Spinal cord (tissue), 10 donors: Measurements from ENCODE around the gene TMEM198. TPM values are rescaled to one million over a fixed set of nuclear protein-coding genes. Genes with fewer than 3 reads are reported as not detected.

ENCODE experiments used
- DNase-seq, 6 donors: peaks; one replicate each; pipeline versions ENCODE4 v3.0.0 to v3.0.0-alpha.2; 2013 to 2015; ENCODE audit warnings: low spot score in 6 of 6, low read depth in 4 of 6
- H3K27ac ChIP-seq: one replicate; pipeline ENCODE4 v1.5.1; 2013; ENCODE audit warnings: low read depth, low read length, control low read depth
- H3K27me3 ChIP-seq: one replicate; pipeline ENCODE4 v1.6.1; 2013; ENCODE audit warnings: low read length; ENCODE audit not compliant: control insufficient read depth, insufficient read depth
- H3K36me3 ChIP-seq: one replicate; pipeline ENCODE4 v1.6.1; 2013; ENCODE audit warnings: low read length; ENCODE audit not compliant: control insufficient read depth, insufficient read depth
- H3K4me1 ChIP-seq: one replicate; pipeline ENCODE4 v1.6.1; 2013; ENCODE audit warnings: low read length; ENCODE audit not compliant: control insufficient read depth, insufficient read depth
- H3K4me3 ChIP-seq: one replicate; pipeline ENCODE4 v1.5.1; 2013; ENCODE audit warnings: low read depth, low read length, control low read depth
- H3K9me3 ChIP-seq: one replicate; pipeline ENCODE4 v1.6.1; 2013; ENCODE audit warnings: low read length; ENCODE audit not compliant: control insufficient read depth, insufficient read depth
- WGBS: methylation state at CpG from one replicate; pipeline ENCODE4 v1.1.5; 2013; ENCODE audit warnings: missing lambda C conversion rate; ENCODE audit not compliant: insufficient coverage; 5-methylcytosine and 5-hydroxymethylcytosine counted together
- polyA plus RNA-seq, 2 donors: library from polyadenylated mRNA; unstranded; fragments of 120-200 nt; gene quantifications; one replicate each; pipeline ENCODE4 v1.2.1, GENCODE V29; 2013; ENCODE audit not compliant: insufficient read length in 2 of 2
- total RNA-seq, 2 donors: library from RNA; depleted of rRNA in 1 of 2; stranded (reverse); fragments of 120-200 nt in 1 of 2; fragments of >200 nt in 1 of 2; gene quantifications; one replicate each; pipeline versions ENCODE4 v1.2.3 to v1.2.4, GENCODE V29; 2013 to 2014
- donor health status: healthy.

Gene TMEM198
- total and polyA plus RNA-seq, 4 donors: 4.7 to 19.0 (median 12.0) TPM

DNA sequence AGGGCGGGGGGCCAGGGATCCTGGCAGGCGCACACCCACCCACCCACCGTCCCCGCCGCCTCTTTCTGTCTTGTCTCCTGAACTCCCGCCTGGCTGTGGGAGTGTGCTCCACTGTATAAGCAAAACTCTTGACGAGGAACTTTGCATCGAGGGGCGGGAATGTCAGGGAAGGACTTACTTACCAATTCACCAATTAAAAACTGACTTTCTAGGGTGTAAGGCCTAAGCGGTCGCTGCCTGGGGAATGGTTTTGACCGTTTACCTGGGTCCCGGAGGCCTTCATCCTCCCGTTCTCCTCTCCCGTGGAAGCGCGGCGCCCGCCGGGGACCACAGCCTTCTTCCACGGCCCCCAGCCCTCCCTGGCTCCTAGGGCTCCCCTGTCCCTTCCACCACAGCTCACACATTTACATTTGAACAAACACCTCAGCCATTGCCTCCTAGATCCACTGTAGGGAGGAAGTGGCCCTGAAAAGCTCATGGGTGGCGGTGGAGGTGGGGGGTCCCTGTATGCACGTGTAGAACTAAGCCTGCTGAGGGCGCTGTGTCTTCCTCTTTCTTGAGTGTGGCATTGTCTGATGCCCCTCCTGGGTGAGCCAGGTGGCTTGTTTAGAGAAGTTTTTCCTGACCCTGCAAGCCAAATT is 20.7 kb upstream of the TMEM198 start:
- Histone ChIP-seq H3K27me3 (peaks cover 3% of the 10 kb centered on the region), H3K4me1 (peaks cover 74% of the 10 kb centered on the region), H3K27ac (no peak overlapping the region), H3K9me3 (no peaks in the 10 kb centered on the region), H3K36me3 (peaks cover 4% of the 10 kb centered on the region), H3K4me3 (peak overlapping the region; percentile 16)
- 28% methylated on average over 21 of the region's 24 CpGs for WGBS
- DNase-seq: peak in 1 of 6 donors; percentile 57

DNA sequence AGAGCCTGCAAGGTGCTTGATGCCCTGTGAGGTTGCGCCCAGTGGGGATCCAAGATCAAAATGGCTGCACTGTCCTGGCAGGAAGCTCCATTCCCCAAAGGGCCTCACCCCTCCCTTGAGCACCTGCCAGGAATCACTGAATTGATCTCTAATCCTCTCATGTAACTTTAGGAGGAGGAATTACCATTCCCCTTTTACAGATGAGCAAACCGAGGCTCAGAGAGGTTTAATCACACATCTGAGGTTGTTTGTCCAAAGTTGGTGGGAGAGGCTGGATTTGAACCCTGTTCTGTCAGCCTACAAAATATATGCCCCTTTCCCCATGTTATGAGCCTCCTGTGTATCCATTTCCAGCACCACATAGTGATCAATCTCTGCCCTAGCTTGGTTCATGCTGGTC is 19.0 kb upstream of the TMEM198 start:
- Histone ChIP-seq H3K27me3 (peaks cover 14% of the 10 kb centered on the region), H3K4me3 (no peak overlapping the region), H3K4me1 (peaks cover 64% of the 10 kb centered on the region), H3K9me3 (no peaks in the 10 kb centered on the region), H3K36me3 (peaks cover 4% of the 10 kb centered on the region), H3K27ac (no peak overlapping the region)
- WGBS: 100% methylated on average over 1 of the region's 2 CpGs
- DNase-seq: no peak

GRCh38 chr2:219525533-219526232 is 18.1 kb upstream of the TMEM198 start:
- no peak for DNase-seq
- H3K36me3 ChIP-seq: no peaks in the 10 kb centered on the region
- H3K4me1 ChIP-seq: peaks cover 62% of the 10 kb centered on the region
- WGBS: 66% methylated on average over 7 of the region's 9 CpGs
- peaks cover 19% of the 10 kb centered on the region for H3K27me3 ChIP-seq
- no peak overlapping the region for H3K27ac ChIP-seq
- no peak overlapping the region for H3K4me3 ChIP-seq
- no peaks in the 10 kb centered on the region for H3K9me3 ChIP-seq

DNA sequence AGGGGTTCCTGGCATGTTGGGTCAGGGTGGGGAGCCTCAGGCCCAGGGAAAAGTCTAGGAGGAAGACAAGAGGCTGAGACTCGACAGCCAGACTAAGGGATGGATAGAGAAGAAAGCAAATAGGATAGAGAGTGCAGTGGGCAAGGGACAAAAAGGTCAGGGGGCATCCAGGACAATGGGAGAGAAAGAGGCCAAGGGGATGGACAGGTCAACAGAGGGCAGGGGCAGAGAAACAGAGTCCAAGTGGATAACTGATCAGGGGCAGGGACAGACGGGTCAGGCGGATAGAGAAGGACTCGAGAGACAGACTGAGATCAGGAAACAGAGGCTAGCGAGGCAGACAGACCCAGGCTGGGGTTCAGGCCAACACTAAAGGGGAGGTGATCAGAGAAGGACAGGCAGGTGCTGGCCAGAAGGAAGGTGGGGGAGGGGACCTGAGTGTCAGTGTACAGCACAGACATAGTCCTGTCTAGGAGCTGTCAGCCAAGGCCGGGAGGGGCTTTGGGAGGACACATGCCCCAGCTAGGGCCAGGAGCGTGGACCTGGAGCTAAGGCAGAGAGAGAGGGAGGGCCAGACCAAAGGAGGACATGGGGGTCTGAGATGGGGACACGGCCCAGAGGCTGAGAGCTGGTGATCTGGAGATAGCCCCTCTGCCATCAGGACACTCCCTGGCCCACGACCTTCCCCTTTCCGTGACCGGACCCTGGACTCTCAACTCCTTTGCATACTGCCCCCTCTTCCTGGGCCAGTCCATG is 17.3 kb upstream of the TMEM198 start:
- H3K27me3 ChIP-seq: peaks cover 19% of the 10 kb centered on the region
- no peak for DNase-seq
- H3K4me3 ChIP-seq: no peak overlapping the region
- no peak overlapping the region for H3K27ac ChIP-seq
- H3K9me3 ChIP-seq: no peaks in the 10 kb centered on the region
- no peaks in the 10 kb centered on the region for H3K36me3 ChIP-seq
- peaks cover 53% of the 10 kb centered on the region for H3K4me1 ChIP-seq
- WGBS: 70% methylated on average over 10 of the region's 11 CpGs

- DNase-seq: peak in 1 of 6 donors; percentile 27
- H3K36me3 ChIP-seq: peaks cover 4% of the 10 kb centered on the region
- no peak overlapping the region for H3K4me3 ChIP-seq
- WGBS: 26% methylated on average over 5 of the region's 6 CpGs
- no peak overlapping the region for H3K27ac ChIP-seq
- peaks cover 21% of the 10 kb centered on the region for H3K27me3 ChIP-seq
- H3K9me3 ChIP-seq: no peaks in the 10 kb centered on the region
- H3K4me1 ChIP-seq: peaks cover 48% of the 10 kb centered on the region
Measured at GRCh38 chr2:219527076-219527394, 16.8 kb upstream of the TMEM198 start.

DNA sequence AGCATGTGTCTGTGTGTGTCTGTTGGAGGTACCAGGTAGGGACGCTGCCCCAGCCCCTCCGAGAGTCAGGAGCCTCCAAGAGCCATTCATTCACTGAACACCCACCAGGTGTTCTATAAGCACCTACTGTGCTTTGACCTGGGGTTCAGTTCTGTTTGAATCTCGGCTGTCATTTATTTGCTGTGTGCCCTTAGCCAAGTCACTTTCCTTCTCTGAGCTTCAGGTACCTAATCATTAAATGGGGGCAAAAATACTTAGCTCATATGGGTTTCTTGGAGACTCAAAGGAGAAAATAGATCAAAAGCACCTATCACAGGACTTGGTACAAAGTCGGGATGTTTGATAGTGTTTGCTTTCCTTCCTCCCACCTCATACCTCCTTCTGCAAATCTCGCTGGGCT is 16.4 kb upstream of the TMEM198 start:
- H3K36me3 ChIP-seq: peaks cover 7% of the 10 kb centered on the region
- no peak for DNase-seq
- H3K27ac ChIP-seq: no peak overlapping the region
- peaks cover 21% of the 10 kb centered on the region for H3K27me3 ChIP-seq
- WGBS: 50% methylated on average over 2 of the region's 5 CpGs
- H3K9me3 ChIP-seq: no peaks in the 10 kb centered on the region
- peaks cover 44% of the 10 kb centered on the region for H3K4me1 ChIP-seq
- H3K4me3 ChIP-seq: no peak overlapping the region

DNA sequence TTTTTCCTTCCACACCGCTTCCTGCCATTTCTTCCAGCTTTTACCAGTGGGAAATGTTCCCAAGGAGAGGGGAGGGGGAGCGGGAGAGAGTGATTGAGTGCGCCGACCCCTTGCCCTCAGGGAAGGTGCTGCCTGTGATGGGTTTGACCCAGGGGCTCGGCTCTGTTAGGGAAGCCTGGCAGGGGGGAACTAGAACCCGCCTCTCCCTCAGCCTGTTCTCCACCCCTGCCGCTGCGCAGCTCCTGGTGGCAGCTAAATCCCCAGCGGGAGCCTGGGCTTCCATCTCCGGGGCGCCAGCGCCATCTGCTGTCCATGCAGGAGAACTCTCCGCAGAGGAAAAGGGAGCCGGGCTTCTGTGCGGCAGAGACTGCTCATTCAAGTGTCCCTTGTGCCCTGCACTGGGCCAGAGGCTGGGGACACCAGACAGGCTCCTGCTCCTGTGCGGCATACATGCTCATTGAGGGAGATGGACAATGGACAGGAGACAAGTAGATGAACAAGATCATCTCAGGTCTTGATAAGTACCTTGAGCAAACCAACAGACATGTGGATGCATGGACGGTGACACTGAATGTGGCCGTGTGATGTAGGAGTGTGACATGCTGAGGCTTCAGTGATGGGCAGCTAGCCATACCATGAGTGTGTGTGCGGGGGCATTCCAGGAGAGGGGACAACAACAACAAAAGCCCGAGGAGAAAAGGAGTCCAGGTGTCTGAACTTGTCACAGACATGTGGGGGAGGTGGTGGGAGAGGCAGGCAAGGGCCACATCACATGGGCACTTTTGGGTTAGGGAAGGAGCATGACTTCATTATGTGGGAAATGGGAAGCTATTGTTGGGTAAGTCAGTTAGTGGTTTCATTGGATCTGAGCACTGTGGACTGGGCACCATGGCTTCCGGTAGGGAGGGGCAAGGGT is 13.5 kb upstream of the TMEM198 start:
- WGBS: 17% methylated on average over 20 of the region's 21 CpGs
- H3K27me3 ChIP-seq: peaks cover 18% of the 10 kb centered on the region
- H3K4me3 ChIP-seq: peak overlapping the region; percentile 29
- peaks cover 17% of the 10 kb centered on the region for H3K36me3 ChIP-seq
- H3K4me1 ChIP-seq: peaks cover 35% of the 10 kb centered on the region
- H3K9me3 ChIP-seq: no peaks in the 10 kb centered on the region
- H3K27ac ChIP-seq: no peak overlapping the region
- peak in 5 of 6 donors; percentile 74 to 96 (median 79) for DNase-seq

DNA sequence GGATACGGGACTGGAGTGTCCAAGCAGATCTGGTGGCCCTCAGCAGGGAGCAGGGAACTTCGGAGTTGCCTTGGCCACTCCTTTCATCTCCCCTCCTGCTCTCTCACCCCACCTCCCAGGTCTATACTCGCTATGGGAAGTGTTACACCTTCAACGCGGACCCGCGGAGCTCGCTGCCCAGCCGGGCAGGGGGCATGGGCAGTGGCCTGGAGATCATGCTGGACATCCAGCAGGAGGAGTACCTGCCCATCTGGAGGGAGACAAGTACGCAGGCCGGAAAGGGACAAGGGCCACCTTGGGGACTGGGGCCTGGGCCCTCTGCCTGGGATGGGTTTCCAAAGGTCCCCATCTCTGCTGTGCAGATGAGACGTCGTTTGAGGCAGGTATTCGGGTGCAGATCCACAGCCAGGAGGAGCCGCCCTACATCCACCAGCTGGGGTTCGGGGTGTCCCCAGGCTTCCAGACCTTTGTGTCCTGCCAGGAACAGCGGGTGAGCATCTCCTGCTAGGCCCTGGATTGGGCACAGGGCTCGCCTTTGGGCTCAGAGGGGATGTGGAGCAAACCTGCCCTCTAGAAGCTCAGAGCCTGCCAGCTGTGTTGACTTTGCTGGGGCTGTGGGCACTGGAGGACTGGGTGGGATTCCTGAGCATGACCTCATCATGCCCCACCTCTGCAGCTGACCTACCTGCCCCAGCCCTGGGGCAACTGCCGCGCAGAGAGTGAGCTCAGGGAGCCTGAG is 12.0 kb upstream of the TMEM198 start:
- peaks cover 18% of the 10 kb centered on the region for H3K27me3 ChIP-seq
- 81% methylated on average over 20 of the region's 20 CpGs for WGBS
- H3K4me1 ChIP-seq: peaks cover 26% of the 10 kb centered on the region
- no peak overlapping the region for H3K27ac ChIP-seq
- peaks cover 25% of the 10 kb centered on the region for H3K36me3 ChIP-seq
- DNase-seq: no peak
- no peak overlapping the region for H3K4me3 ChIP-seq
- no peaks in the 10 kb centered on the region for H3K9me3 ChIP-seq

GRCh38 chr2:219532378-219532649 is 11.5 kb upstream of the TMEM198 start:
- 86% methylated on average over 7 of the region's 8 CpGs for WGBS
- no peak overlapping the region for H3K4me3 ChIP-seq
- no peak overlapping the region for H3K27ac ChIP-seq
- no peaks in the 10 kb centered on the region for H3K9me3 ChIP-seq
- H3K36me3 ChIP-seq: peaks cover 30% of the 10 kb centered on the region
- no peak for DNase-seq
- H3K4me1 ChIP-seq: peaks cover 26% of the 10 kb centered on the region
- peaks cover 18% of the 10 kb centered on the region for H3K27me3 ChIP-seq
